GM21786 (cell line): ENCODE results near the gene CDHR1.

ENCODE experiments used
- ATAC-seq: cut with Tn5 transposase; IDR thresholded peaks from one replicate; pipeline ENCODE4 v1.9.1; 2021; ENCODE audit not compliant: unreplicated experiment

The CDHR1 gene

DNA sequence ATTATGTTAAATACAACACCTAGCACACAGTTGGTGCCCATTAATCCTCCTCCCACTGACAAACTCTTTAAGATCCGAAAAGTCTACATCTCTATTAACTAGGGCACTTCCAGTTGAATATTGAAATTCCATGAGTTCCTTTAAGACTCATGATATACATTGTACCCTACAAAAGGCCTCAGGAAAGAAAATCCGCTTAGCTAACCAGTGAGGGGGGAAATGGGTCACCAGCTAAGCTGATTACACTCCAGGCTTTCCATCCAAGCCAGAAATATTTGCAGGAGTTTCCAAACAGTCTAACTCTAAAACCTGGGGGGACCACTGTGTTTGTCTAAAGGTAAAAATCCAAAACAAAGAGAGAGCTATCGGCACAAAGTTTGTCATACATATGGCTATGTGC, 32.3 kb downstream of the CDHR1 start:
- no peak for ATAC-seq

GRCh38 chr10:84227810-84228209, 33.5 kb downstream of the CDHR1 start:
- no peak for ATAC-seq

DNA sequence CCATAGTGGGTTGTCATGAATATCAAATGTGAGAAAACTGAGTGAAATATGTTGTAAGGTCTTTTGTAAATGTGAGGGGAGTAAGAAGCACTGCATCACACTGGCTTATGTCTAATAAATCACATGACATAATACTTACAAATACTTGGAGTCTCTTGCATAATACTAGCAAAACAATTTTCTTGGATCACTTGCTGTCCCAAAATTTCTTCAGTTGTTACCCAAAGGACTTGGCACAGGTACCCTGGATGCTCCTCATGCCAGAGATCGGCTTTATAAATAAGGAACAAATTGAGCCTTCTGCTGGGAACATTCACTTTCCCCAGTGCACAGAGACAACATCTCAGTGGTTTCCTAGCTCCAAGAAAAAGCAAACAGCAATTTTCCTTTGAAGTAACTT, 36.0 kb downstream of the CDHR1 start:
- no peak for ATAC-seq

GRCh38 chr10:84232376-84232775, 38.0 kb downstream of the CDHR1 start:
- no peak for ATAC-seq

GRCh38 chr10:84233940-84234339, 39.6 kb downstream of the CDHR1 start:
- ATAC-seq: no peak

GRCh38 chr10:84234479-84234878, 40.1 kb downstream of the CDHR1 start:
- no peak for ATAC-seq

GRCh38 chr10:84235096-84235495, 40.8 kb downstream of the CDHR1 start:
- ATAC-seq: no peak

DNA sequence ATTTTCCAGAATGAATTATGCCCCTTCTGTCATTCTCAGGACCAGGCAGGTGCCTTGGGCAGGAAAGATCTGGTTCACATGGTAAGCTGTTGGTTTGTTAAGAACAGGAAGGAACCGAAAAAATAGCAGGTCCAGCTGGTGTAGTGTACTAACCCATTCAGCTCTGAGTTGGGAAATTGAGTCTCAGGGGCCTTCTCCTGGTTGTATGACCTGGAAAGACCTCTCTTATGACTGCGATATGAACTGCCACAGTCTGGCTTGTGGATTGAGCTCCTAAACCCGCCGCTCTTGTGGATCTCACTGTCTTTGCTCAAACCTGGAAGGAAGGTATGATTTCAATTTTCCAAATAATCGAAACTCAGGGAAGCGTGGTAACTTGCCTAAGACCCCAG, 42.5 kb downstream of the CDHR1 start:
- no peak for ATAC-seq

DNA sequence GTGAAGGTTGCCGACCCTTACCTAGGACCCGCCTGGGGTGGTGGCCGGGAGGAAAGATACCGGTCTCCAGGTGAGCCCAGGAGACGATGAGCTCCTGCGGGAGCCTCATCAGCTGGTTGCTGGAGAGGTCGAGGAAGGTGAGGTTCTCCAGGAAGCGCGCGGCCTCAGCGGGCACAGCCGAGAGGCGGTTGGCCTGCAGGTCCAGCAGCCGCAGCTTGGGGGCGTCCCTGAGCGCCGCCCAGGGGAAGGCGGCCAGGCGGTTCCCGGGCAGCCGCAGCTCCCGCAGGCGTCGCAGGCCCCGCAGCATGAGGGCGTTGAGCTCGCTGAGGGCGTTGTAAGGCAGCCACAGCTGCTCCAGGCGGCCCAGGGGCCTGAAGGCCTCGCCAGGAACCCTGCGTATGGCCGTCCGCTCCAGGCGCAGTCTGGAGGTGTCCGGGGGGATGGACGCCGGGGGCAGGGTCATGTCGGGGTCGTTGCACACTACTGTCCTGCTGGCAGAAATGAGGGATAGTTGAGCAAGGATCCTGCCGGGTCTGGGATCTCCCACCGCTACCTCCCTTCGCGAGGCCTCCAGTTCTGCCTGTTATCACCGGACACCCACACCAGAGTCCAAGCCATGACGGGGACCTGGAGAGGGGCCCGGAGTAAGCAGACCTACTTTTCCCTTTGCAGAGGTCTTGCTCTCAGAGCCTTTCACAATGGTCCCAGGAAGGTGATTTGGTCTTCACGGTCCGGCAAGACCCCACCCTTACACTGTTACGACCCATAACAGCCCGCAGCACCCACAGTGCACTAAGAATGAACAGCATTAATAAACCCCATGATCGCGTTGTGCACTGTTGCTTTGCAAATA, 43.1 kb downstream of the CDHR1 start:
- no peak for ATAC-seq

DNA sequence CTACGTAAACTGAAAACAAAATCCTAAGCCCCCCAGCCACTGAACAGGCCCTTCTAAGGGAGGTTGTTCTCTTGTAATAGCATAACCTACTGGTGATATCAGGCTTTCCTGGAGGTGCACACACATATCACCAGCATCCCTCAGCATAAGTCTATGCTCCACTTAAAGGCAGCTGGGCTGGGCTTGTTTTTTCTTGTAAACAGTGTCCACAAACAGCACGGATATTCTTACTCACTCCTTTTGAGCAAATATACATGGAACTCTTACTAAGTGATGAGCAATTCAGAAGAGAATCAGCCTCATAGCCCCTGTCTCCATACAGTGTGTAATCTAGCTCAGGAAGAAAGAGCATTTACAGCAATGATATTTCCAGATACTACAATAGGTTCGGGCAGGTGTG, 44.6 kb downstream of the CDHR1 start:
- no peak for ATAC-seq

- no peak for ATAC-seq
Measured at GRCh38 chr10:84241185-84241790, 47.0 kb downstream of the CDHR1 start, which contains the start of gene LRIT1. Gene LRIT1, minus strand, starts transcription at chr10:84241546. Its CDS starts 107 bp downstream, at chr10:84241439.

DNA sequence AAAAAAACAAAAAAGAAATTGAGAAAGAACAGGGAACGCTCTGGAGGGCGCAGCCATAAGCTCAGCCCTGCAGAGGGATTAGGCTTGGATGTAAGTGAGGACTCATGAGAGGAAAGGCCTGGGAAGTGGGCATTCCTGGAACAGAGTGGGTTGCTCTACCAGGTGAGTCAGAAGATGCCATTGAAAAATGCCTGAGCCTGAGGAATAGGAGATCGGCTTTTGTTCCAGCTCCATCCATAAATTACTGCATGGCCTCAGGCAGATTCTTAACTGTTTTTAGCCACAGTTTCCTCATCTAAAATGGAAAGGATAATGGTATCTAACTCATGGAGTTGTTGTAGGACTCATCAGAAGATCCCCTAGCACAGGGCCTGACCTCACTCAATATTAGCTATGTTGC, 49.4 kb downstream of the CDHR1 start:
- no peak for ATAC-seq

- ATAC-seq: no peak
Measured at GRCh38 chr10:84244651-84245270, 50.4 kb downstream of the CDHR1 start, which contains the start of gene RGR. Gene RGR, plus strand, starts transcription at chr10:84245053. Its CDS starts 38 bp downstream, at chr10:84245091.

GRCh38 chr10:84247496-84247895, 53.2 kb downstream of the CDHR1 start:
- ATAC-seq: no peak

- no peak for ATAC-seq
Measured at GRCh38 chr10:84248794-84249193, 54.5 kb downstream of the CDHR1 start.

DNA sequence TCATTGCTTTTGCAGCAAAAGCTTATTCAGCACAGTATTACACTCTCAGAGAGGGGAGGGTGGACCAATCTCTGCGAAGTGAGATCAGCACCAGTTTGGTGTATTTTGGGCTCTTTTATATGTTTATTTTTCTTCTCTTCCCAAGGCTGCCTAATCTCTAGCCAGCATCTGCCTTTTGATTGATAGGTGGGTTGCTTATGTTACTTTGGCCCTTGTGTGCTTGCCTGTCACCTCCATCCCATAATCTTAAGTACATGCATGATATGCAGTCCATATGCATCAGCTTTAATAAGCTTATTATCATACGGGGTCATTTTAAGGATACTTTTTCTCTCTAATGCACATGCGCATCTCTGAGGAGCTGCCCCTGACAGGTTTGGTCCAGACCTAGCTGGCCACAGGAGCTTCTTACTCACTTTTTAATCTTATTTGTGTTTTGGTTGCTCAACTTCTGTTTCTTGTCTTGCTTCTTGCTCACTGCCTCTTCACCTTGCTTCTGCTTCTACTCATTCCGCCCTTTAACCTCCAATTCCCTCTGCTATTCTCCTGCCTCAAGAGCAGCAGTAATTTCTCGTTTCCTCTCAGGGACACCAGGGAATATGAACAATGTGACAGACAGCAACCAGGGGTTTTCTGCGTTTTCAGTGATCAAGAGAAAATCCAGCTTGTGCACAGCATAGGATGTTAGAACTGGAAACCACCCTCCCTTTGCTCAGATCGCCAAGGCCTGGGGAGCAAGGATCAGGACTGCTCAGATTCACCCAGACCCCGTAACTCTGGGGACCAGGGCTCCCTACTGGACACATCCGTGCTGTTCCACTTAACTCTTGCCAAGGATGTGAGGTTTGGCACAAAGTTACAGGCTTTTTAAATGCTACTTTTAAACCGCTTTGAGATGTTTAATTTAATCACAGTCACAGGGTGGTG, 60.5 kb downstream of the CDHR1 start:
- ATAC-seq: no peak

GRCh38 chr10:84256510-84257342, 62.4 kb downstream of the CDHR1 start:
- peak; percentile 58 for ATAC-seq

DNA sequence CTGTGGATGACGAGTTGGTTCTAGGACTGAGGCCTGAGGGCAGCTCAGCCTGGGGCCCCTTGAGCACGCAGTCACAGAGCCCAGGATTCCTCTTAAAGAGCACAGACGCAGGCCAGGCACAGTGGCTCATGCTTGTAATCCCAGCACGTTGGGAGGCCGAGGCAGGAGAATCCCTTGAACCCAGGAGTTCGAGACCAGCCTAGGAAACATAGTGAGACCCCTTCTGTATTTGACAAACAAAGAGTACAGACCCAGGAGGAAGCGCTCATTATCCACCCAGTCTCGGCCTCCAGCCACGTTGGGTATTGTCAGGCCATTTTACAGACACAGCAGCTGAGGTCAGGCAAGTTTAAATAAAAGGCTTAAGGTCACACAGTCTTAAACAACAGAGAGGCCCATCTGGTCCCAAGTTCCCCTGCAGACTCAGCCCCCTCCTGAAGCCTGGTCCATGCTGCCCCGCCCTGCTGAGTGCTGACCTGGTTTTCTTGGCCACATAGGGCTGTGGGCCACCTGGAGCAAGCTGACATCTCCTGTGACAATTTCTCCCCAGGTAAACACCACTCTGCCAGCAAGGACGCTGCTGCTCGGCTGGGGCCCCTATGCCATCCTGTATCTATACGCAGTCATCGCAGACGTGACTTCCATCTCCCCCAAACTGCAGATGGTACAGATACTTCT, 63.1 kb downstream of the CDHR1 start:
- no peak for ATAC-seq

- no peak for ATAC-seq
Measured at GRCh38 chr10:84258034-84258695, 63.8 kb downstream of the CDHR1 start.
